ENCODE results near the gene CENPI. TPM values are rescaled to one million over a fixed set of nuclear protein-coding genes. Genes with fewer than 3 reads are reported as not detected.
"Not testable (repeated sequence)": the region's sequence is repeated elsewhere in the genome, so short reads cannot be mapped to it uniquely, and the experiment has no call there.

Gene CENPI
- 10.3 TPM for total RNA-seq (ENCODE audit: unreplicated experiment)
- long read RNA-seq, partial matches to known transcripts = 0 of 2 reads
- long read RNA-seq, other reads (novel, unspliced or antisense) = 2 of 2 reads

GRCh38 chrX:101097546-101098453 is at the start of gene CENPI:
Gene CENPI (plus strand): TSS chrX:101098204. CDS start chrX:101101071, 2,867 bp downstream.
- DNase-seq (ENCODE audit: low spot score) = peak; percentile 84
- Mint-ChIP-seq H3K27me3 (ENCODE audit: unreplicated experiment) (peaks cover 1% of the 10 kb centered on the region), H3K4me3 (ENCODE audit: unreplicated experiment) (peak within 1 kb of the TSS; percentile 95), H3K36me3 (ENCODE audit: low read depth, unreplicated experiment) (no peaks in the 10 kb centered on the region), H3K27ac (ENCODE audit: unreplicated experiment) (peak within 1 kb of the TSS; percentile 95), H3K4me1 (ENCODE audit: unreplicated experiment) (peaks cover 8% of the 10 kb centered on the region), H3K9me3 (ENCODE audit: unreplicated experiment) (no peaks in the 10 kb centered on the region)
- no peak for TF ChIP-seq CTCF (IDR thresholded peaks at IDR 0.05; ENCODE audit: unreplicated experiment)

GRCh38 chrX:101051153-101051548 is 46.9 kb upstream of the CENPI start:
- Mint-ChIP-seq H3K27ac (ENCODE audit: unreplicated experiment) (peak overlapping the region; percentile 70), H3K36me3 (ENCODE audit: low read depth, unreplicated experiment) (no peaks in the 10 kb centered on the region), H3K4me3 (ENCODE audit: unreplicated experiment) (peak overlapping the region; percentile 90), H3K9me3 (ENCODE audit: unreplicated experiment) (no peaks in the 10 kb centered on the region), H3K4me1 (ENCODE audit: unreplicated experiment) (peaks cover 8% of the 10 kb centered on the region), H3K27me3 (ENCODE audit: unreplicated experiment) (peaks cover 1% of the 10 kb centered on the region)
- no peak for DNase-seq (ENCODE audit: low spot score)
- TF ChIP-seq CTCF (IDR thresholded peaks at IDR 0.05; ENCODE audit: unreplicated experiment) = no peak

GRCh38 chrX:101051549-101052302 is 46.3 kb upstream of the CENPI start, which contains the start of gene TRMT2B:
Gene TRMT2B (minus strand): TSS chrX:101052111. CDS start chrX:101042289, 9,822 bp downstream.
- Mint-ChIP-seq H3K4me3 (ENCODE audit: unreplicated experiment) (peak within 1 kb of the TSS; percentile 90), H3K27ac (ENCODE audit: unreplicated experiment) (peak within 1 kb of the TSS; percentile 70), H3K4me1 (ENCODE audit: unreplicated experiment) (peaks cover 8% of the 10 kb centered on the region), H3K36me3 (ENCODE audit: low read depth, unreplicated experiment) (no peaks in the 10 kb centered on the region), H3K27me3 (ENCODE audit: unreplicated experiment) (peaks cover 1% of the 10 kb centered on the region), H3K9me3 (ENCODE audit: unreplicated experiment) (no peaks in the 10 kb centered on the region)
- DNase-seq (ENCODE audit: low spot score) = peak; percentile 49
- TF ChIP-seq CTCF (IDR thresholded peaks at IDR 0.05; ENCODE audit: unreplicated experiment) = no peak

- not testable (repeated sequence) for H3K27ac Mint-ChIP-seq (ENCODE audit: unreplicated experiment); H3K9me3 Mint-ChIP-seq (ENCODE audit: unreplicated experiment); H3K27me3 Mint-ChIP-seq (ENCODE audit: unreplicated experiment); H3K4me1 Mint-ChIP-seq (ENCODE audit: unreplicated experiment); DNase-seq (ENCODE audit: low spot score); H3K4me3 Mint-ChIP-seq (ENCODE audit: unreplicated experiment); H3K36me3 Mint-ChIP-seq (ENCODE audit: low read depth, unreplicated experiment)
Observed at GRCh38 chrX:101056551-101056950, 41.5 kb upstream of the CENPI start.

- TF ChIP-seq CTCF (IDR thresholded peaks at IDR 0.05; ENCODE audit: unreplicated experiment) = no peak
- Mint-ChIP-seq H3K9me3 (ENCODE audit: unreplicated experiment) (no peaks in the 10 kb centered on the region), H3K36me3 (ENCODE audit: low read depth, unreplicated experiment) (no peaks in the 10 kb centered on the region), H3K4me3 (ENCODE audit: unreplicated experiment) (no peak overlapping the region), H3K27ac (ENCODE audit: unreplicated experiment) (no peak overlapping the region), H3K27me3 (ENCODE audit: unreplicated experiment) (no peaks in the 10 kb centered on the region), H3K4me1 (ENCODE audit: unreplicated experiment) (no peaks in the 10 kb centered on the region)
- no peak for DNase-seq (ENCODE audit: low spot score)
Observed at GRCh38 chrX:101057093-101057714, 40.8 kb upstream of the CENPI start.
